Stimulated activated CD8-positive, alpha-beta memory T cell treated with anti-CD3 and anti-CD28 coated beads, Interleukin-4, amount 100 ng/mL, for 1 hour (primary cell): ENCODE data around the gene SH2D3C.
A peak's percentile ranks its signal among the peaks of the same experiment; 100 is the strongest.
"Not testable (repeated sequence)": the region's sequence is repeated elsewhere in the genome, so short reads cannot be mapped to it uniquely, and the experiment has no call there.

Experiments
- DNase-seq, 2 donors: peaks; one replicate each; pipeline ENCODE4 v3.0.0-alpha.2; 2020; ENCODE audit warnings: low read depth in 2 of 2, low spot score in 1 of 2

The SH2D3C gene

DNA sequence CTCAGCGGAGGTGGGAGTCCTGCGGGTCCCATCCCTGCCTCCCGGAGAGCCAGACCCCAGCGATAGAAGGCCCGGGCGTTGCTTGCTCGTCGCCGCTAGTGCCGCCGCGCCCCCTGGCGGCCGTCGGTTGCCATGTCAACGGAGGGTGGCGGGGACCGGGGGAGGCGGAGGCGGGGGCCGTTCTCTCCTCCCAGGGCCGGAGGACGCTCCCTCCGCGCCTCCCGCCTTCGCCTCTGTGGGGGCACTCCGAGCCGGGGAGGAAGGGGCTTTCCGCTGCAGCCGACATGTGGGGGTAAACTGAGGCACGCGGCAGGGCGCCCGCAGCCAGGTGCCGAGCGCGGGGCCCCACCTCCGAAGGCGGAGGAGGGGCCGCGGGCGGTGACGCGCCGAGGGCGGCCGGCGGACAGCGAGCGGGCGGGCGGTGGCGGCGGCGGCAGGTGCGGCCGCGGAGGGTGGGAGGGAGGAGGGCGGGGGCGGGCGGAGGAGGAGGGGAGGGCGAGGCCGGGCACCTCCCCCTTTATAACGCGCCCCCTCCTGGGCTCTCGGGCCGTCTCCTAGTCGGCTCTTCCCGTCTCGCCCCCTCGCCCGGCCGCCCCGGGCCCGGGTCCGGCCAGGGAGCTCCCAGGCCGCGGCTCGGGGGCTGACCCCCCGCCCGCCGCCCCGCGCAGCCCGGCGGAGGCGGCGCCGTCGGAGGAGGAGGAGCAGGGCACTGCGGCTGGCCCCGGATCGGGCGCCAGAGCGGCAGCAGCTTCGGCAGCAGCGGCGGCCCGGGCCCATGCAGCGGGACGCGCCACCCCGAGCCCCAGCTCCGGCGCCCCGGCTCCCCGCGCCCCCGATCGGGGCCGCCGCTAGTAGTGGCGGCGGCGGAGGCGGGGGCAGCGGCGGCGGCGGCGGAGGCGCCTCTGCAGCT lies 6.8 kb upstream of the SH2D3C start:
- peak; percentile 82 to 85 for DNase-seq

DNA sequence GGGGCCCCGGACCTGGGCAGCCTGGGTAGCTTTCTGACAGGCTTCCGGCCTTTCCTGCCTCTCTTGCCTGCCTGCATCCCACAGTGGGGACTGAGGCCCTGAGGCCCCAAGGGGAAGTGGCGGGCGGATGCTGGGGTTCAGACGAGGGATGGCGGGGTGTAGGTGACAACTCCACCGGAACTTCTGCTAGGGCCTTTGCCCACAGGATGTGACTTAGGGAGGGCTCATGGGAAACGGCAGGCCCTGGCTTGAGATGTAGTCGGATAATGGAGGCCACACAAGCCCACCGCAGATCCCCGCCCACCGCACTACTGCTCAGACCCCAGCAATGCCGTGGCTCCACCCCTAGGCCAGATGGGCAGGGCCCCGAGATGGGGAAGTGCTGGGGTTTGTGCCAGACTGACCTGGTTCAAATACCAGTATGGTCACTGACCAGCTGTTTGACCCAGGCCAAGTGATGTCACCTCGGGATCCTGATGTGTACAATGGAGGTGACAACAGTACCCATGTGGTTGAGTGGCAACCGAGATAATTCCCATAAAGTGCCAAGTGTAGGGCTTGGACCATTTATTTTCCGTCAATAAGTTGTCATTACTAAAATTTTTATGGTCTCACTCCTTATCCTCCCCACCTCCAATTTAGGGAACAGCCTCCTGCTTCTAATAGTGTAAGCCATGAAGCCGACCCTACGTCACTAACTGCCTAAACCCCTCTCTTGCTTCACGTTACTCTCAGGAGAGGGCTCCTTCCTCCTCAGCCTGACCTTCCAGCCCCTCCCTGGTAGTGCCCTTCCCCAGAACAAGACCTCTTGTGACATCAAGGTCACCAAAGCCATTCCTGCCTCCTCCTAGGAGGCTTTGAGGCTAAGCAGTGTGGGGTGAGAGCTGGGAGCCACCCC lies 4.9 kb upstream of the SH2D3C start:
- DNase-seq: peak; percentile 36 to 56

DNA sequence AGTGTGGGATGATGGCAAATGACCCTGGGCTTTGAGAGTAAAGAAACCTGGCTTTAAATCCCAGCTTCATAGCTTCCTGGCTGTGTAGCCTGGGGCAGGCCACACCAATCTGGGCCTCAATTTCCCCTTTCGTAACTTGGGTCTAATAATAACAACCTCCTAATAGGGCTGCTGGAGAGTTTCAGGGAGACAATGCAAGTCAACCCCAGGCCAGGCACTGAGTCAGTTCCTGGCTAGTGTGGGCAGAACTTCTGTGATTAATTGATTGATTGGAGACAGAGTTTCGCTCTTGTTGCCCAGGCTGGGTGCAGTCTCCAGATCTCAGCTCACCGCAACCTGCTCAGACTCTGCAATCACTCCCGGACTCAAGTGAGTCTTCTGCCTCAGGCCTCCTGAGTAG lies 3.3 kb upstream of the SH2D3C start:
- no peak for DNase-seq

DNA sequence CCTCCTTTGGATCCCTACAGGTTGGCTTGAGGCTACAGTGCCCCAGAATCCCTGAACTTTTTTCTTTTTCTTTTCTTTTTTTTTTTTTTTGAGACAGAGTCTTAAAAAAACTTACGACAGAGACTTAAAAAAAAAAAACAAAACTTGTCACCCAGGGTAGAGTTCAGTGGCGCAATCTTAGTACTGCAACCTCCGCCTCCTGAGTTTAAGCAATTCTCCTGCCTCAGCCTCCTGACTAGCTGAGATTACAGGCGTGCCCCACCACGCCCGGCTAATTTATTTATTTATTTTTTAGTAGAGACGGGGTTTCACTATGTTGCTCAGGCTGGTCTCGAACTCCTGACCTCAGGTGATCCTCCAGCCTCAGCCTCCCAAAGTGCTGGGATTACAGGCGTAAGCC lies 2.4 kb upstream of the SH2D3C start:
- not testable (repeated sequence) for DNase-seq

GRCh38 chr9:127780126-127780885 lies 1.8 kb upstream of the SH2D3C start:
- DNase-seq: no peak

- DNase-seq: peak in 1 of 2 donors; percentile 31
Observed at GRCh38 chr9:127779136-127779981, 893 bp upstream of the SH2D3C start.

- DNase-seq: no peak
Observed at GRCh38 chr9:127777368-127777980, 992 bp downstream of the SH2D3C start.

- no peak for DNase-seq
Observed at GRCh38 chr9:127776924-127777289, 1.6 kb downstream of the SH2D3C start.

- DNase-seq: peak in 1 of 2 donors; percentile 53
Observed at GRCh38 chr9:127776195-127776923, 2.1 kb downstream of the SH2D3C start.

- no peak for DNase-seq
Observed at GRCh38 chr9:127773981-127774380, 4.5 kb downstream of the SH2D3C start.

DNA sequence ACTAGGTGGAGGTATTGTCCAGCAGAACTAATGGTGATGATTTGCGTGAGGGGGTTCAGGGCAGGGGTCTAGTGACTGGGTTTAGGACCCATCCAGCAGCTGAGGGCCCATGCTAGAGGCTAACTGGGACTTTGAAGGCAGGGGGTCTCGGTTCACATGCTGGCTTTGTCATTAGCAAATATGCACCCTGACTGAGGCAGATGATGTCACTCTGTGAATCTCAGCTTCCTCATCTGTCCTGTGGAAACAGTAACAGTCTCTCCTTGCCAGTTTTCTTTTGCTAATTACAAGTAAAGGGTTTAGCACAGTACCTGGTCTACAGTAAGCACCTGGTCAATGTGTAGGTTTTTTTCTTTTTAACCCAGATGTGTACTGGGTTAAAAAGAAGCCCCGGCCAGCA lies 5.2 kb downstream of the SH2D3C start:
- no peak for DNase-seq

- DNase-seq: no peak
Observed at GRCh38 chr9:127772603-127773002, 5.9 kb downstream of the SH2D3C start.

DNA sequence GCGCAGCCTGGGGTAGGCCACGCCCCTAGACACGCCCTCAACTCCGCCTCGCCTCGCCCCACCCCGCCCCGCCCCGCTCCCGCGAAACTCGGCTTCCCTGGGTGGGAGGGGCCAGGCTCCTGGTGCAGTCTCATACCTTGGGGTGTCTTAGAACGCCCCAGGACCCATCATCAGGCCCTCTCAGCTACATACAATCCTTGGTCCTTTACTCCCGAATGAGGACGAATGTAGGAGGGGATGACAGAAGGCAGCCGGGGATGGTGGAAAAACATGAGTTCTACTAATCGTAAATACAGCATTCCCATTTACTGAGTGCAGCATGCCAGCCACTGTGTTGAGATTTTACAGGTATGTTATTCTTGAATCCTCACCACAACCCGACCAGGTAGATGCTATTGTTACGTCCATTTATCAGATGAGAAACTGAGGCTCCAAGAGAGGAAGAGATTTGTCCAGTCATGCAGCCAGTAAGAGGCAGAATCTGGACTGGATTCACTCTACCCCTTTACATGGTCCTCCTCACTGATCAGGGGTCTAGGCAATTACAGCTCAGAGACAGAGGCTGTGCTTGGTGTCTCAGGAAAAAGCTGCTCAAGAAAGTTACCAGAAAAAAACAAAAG lies 6.8 kb downstream of the SH2D3C start:
- DNase-seq: no peak

- peak; percentile 78 to 89 for DNase-seq
Observed at GRCh38 chr9:127770905-127771569, 7.4 kb downstream of the SH2D3C start.

- no peak for DNase-seq
Observed at GRCh38 chr9:127770583-127770904, 7.9 kb downstream of the SH2D3C start.

GRCh38 chr9:127769929-127770582 lies 8.4 kb downstream of the SH2D3C start:
- DNase-seq: no peak

- no peak for DNase-seq
Observed at GRCh38 chr9:127769101-127769500, 9.4 kb downstream of the SH2D3C start.

DNA sequence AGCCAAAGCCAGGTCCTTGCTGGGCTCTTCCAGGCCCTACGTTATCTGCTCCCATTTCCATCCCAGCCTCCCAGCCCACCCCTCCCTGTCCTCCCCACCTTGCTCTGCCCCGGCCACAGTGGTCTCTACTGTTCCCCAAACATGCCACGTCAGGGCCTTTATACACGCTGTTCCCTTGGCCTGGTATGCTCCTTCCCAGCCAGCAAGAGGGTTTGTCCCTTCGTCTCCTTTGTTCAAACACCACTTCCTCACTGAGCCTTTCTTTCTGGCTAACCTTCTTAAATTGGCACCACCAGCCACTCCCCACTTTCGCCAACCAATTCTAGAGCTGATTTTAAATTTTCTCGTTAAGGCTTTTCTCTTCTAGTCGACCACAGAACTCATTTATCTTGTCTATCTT lies 9.8 kb downstream of the SH2D3C start:
- no peak for DNase-seq
